Measurements from ENCODE around the gene TRAK1. TPM values are rescaled to one million over a fixed set of nuclear protein-coding genes. Genes with fewer than 3 reads are reported as not detected.

The TRAK1 gene
- total RNA-seq, 1 donor from 2014 or later = 50.7 TPM

- TF ChIP-seq CTCF (IDR thresholded peaks at IDR 0.05; ENCODE audit: unreplicated experiment) = no peak
- peaks cover 32% of the 10 kb centered on the region for H3K4me1 Mint-ChIP-seq
- no peak overlapping the region for H3K4me3 Mint-ChIP-seq
- no peaks in the 10 kb centered on the region for H3K9me3 Mint-ChIP-seq
- H3K27ac Mint-ChIP-seq = peak overlapping the region; percentile 73
- H3K36me3 Mint-ChIP-seq = peaks cover 1% of the 10 kb centered on the region
- no peaks in the 10 kb centered on the region for H3K27me3 Mint-ChIP-seq (ENCODE audit: low read depth)
- DNase-seq (ENCODE audit: low spot score in 2 of 2, unreplicated experiment in 2 of 2) = no peak
These were observed 73.5 kb downstream of the TRAK1 start for GRCh38 chr3:42164656-42165055.

- no peaks in the 10 kb centered on the region for H3K9me3 Mint-ChIP-seq
- H3K27me3 Mint-ChIP-seq (ENCODE audit: low read depth) = no peaks in the 10 kb centered on the region
- H3K36me3 Mint-ChIP-seq = peaks cover 1% of the 10 kb centered on the region
- peaks cover 28% of the 10 kb centered on the region for H3K4me1 Mint-ChIP-seq
- no peak overlapping the region for H3K27ac Mint-ChIP-seq
- no peak overlapping the region for H3K4me3 Mint-ChIP-seq
- TF ChIP-seq CTCF (IDR thresholded peaks at IDR 0.05; ENCODE audit: unreplicated experiment) = no peak
- DNase-seq (ENCODE audit: low spot score in 2 of 2, unreplicated experiment in 2 of 2) = no peak
These were observed 74.1 kb downstream of the TRAK1 start for GRCh38 chr3:42165211-42165610.

- Mint-ChIP-seq H3K36me3 (peaks cover 3% of the 10 kb centered on the region), H3K4me3 (no peak overlapping the region), H3K4me1 (peaks cover 22% of the 10 kb centered on the region), H3K27me3 (ENCODE audit: low read depth) (no peaks in the 10 kb centered on the region), H3K9me3 (no peaks in the 10 kb centered on the region), H3K27ac (no peak overlapping the region)
- no peak for DNase-seq (ENCODE audit: low spot score in 2 of 2, unreplicated experiment in 2 of 2)
- TF ChIP-seq CTCF (IDR thresholded peaks at IDR 0.05; ENCODE audit: unreplicated experiment) = no peak
These were observed 75.1 kb downstream of the TRAK1 start for GRCh38 chr3:42166214-42166613.

- no peak for TF ChIP-seq CTCF (IDR thresholded peaks at IDR 0.05; ENCODE audit: unreplicated experiment)
- DNase-seq (ENCODE audit: low spot score in 2 of 2, unreplicated experiment in 2 of 2) = no peak
- Mint-ChIP-seq H3K4me1 (peaks cover 22% of the 10 kb centered on the region), H3K36me3 (peaks cover 3% of the 10 kb centered on the region), H3K27me3 (ENCODE audit: low read depth) (no peaks in the 10 kb centered on the region), H3K9me3 (no peaks in the 10 kb centered on the region), H3K27ac (no peak overlapping the region), H3K4me3 (no peak overlapping the region)
These were observed 75.6 kb downstream of the TRAK1 start for GRCh38 chr3:42166662-42167300.

GRCh38 chr3:42169579-42170120 is 78.5 kb downstream of the TRAK1 start:
- H3K4me3 Mint-ChIP-seq = no peak overlapping the region
- H3K9me3 Mint-ChIP-seq = no peaks in the 10 kb centered on the region
- peaks cover 1% of the 10 kb centered on the region for H3K36me3 Mint-ChIP-seq
- peaks cover 4% of the 10 kb centered on the region for H3K4me1 Mint-ChIP-seq
- no peak for DNase-seq (ENCODE audit: low spot score in 2 of 2, unreplicated experiment in 2 of 2)
- no peaks in the 10 kb centered on the region for H3K27me3 Mint-ChIP-seq (ENCODE audit: low read depth)
- peak overlapping the region; percentile 1 for H3K27ac Mint-ChIP-seq
- no peak for TF ChIP-seq CTCF (IDR thresholded peaks at IDR 0.05; ENCODE audit: unreplicated experiment)

Measured in mesothelial cell of epicardium (in vitro differentiated cells).